Measurements from ENCODE around the gene KDM4C. TPM values are rescaled to one million over a fixed set of nuclear protein-coding genes. Genes with fewer than 3 reads are reported as not detected.
A peak's percentile ranks its signal among the peaks of the same experiment; 100 is the strongest.

The KDM4C gene
- polyA plus RNA-seq, 2 of the 4 experiments (the other 2 are of a cell fraction): 9.6 to 15.6 TPM

DNA sequence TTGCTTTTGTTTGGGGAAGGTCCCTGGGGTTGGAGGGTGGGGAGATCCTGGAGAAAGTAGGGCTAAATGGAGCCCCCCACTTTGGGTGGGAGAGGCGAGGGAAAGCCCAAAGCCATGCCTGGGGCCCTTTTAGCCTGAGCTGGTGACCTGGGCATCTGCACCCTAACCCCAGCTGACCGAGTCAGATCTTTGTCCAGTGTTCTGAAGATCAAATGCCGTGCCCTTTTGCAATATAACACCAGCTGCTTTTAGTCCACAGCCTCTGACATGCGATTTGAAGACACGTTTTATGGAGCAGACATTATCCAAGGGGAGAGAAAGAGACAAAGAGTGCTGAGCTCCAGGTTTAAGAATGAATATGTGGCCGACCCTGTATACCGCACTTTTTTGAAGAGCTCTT, 416.5 kb downstream of the KDM4C start:
- Histone ChIP-seq H3K9me3 (no peaks in the 10 kb centered on the region), H3K4me2 (no peak overlapping the region), H3K27ac (no peak overlapping the region), H3K4me3 (no peak overlapping the region), H3K4me1 (no peaks in the 10 kb centered on the region)
- TF ChIP-seq HOXB13 (CRISPR knock-in tag; IDR thresholded peaks at IDR 0.05; ENCODE audit: low read depth) (no peak), MAFK (IDR thresholded peaks at IDR 0.05; ENCODE audit: partially characterized antibody) (no peak), TP53 (CRISPR knock-in tag; IDR thresholded peaks at IDR 0.05) (no peak), EHF (CRISPR knock-in tag; IDR thresholded peaks at IDR 0.05) (no peak), EHMT2 (IDR thresholded peaks at IDR 0.05; ENCODE audit: low read depth) (no peak), EP300 (IDR thresholded peaks at IDR 0.05) (no peak)
- TF ChIP-seq, protein P1, sequence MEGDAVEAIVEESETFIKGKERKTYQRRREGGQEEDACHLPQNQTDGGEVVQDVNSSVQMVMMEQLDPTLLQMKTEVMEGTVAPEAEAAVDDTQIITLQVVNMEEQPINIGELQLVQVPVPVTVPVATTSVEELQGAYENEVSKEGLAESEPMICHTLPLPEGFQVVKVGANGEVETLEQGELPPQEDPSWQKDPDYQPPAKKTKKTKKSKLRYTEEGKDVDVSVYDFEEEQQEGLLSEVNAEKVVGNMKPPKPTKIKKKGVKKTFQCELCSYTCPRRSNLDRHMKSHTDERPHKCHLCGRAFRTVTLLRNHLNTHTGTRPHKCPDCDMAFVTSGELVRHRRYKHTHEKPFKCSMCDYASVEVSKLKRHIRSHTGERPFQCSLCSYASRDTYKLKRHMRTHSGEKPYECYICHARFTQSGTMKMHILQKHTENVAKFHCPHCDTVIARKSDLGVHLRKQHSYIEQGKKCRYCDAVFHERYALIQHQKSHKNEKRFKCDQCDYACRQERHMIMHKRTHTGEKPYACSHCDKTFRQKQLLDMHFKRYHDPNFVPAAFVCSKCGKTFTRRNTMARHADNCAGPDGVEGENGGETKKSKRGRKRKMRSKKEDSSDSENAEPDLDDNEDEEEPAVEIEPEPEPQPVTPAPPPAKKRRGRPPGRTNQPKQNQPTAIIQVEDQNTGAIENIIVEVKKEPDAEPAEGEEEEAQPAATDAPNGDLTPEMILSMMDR (IDR thresholded peaks at IDR 0.05): no peak
- FAIRE-seq (no peak), ATAC-seq (no peak), DNase-seq (ENCODE audit: low read depth in 1 of 2, low spot score in 1 of 2) (no peak)
- WGBS (ENCODE audit: missing lambda C conversion rate): 79% methylated on average over 7 of the region's 7 CpGs
- ChIA-PET POLR2A (no interaction called here), CTCF (no interaction called here)

DNA sequence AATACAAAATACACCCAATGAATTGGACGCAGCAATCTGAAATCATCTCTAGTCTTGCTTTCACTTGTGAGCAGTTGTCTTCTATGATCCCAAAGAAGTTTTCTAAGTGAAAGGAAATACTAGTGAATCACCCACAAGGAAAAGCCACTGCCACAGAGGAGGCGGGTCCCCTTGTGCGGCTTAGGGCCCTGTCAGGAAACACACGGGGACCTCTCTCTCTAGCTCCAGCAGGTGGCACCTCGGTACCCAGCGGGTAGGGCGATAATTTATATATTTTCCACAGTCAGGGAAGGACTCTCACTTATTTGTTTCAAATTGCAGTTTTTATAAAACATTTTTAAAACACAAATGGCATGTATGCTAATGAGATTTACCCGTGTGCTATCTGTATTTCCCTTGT, 417.1 kb downstream of the KDM4C start:
- TF ChIP-seq JUNB (IDR thresholded peaks at IDR 0.05): no peak
- peak in 1 of 2 experiments; percentile 19; a peak in 1 of 5 replicates for TF ChIP-seq RAD21 (conservative IDR thresholded peaks at IDR 0.05 in 1 of 2, IDR thresholded peaks at IDR 0.05 in 1 of 2)
- TF ChIP-seq, protein P2, sequence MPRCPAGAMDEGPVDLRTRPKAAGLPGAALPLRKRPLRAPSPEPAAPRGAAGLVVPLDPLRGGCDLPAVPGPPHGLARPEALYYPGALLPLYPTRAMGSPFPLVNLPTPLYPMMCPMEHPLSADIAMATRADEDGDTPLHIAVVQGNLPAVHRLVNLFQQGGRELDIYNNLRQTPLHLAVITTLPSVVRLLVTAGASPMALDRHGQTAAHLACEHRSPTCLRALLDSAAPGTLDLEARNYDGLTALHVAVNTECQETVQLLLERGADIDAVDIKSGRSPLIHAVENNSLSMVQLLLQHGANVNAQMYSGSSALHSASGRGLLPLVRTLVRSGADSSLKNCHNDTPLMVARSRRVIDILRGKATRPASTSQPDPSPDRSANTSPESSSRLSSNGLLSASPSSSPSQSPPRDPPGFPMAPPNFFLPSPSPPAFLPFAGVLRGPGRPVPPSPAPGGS (IDR thresholded peaks at IDR 0.05): no peak
- TF ChIP-seq NFE2L2 (conservative IDR thresholded peaks at IDR 0.05; ENCODE audit: low read length): no peak
- TF ChIP-seq HOXB5 (CRISPR knock-in tag; IDR thresholded peaks at IDR 0.05): no peak
- TF ChIP-seq KDM5A (IDR thresholded peaks at IDR 0.05): no peak
- no peaks in the 10 kb centered on the region for H3K9me3 ChIP-seq
- no peaks in the 10 kb centered on the region for H3K4me1 ChIP-seq
- no peak overlapping the region for H3K4me3 ChIP-seq
- FAIRE-seq (no peak), DNase-seq (ENCODE audit: low read depth in 1 of 2, low spot score in 1 of 2) (peak; percentile 11 to 18), ATAC-seq (peak in 1 of 2 experiments; percentile 55; a peak in 2 of 6 replicates)
- CTCF ChIA-PET: no interaction called here
- WGBS (ENCODE audit: missing lambda C conversion rate): 84% methylated on average over 8 of the region's 8 CpGs
- no peak overlapping the region for H3K27ac ChIP-seq
- POLR2A ChIA-PET: no interaction called here
- H3K4me2 ChIP-seq: no peak overlapping the region

DNA sequence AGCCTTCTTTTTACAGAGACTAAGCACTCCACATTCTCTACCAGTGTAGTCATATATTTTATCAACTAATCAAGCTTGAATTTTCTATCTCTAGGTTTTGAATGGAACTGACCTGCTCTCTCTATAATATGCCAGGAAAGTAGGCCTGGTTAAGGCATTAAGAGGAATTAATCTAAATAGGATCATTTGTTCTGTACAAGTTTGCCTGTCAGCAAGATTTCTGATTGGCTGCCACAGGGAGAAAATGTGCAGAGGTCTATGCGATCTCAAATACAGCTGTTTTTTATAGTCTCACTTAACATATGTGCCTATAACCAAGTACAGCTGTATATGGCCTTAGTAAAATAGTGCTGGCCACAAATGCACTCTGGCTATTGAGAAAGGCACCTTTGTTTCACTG, 418.8 kb downstream of the KDM4C start:
- DNase-seq (ENCODE audit: low read depth in 1 of 2, low spot score in 1 of 2) (no peak), FAIRE-seq (no peak), ATAC-seq (no peak)
- Histone ChIP-seq H3K4me2 (no peak overlapping the region), H3K4me3 (no peak overlapping the region), H3K4me1 (no peaks in the 10 kb centered on the region), H3K27ac (no peak overlapping the region), H3K9me3 (no peaks in the 10 kb centered on the region)
- 93% methylated on average over 1 of the region's 1 CpG for WGBS (ENCODE audit: missing lambda C conversion rate)
- TF ChIP-seq, protein P3, sequence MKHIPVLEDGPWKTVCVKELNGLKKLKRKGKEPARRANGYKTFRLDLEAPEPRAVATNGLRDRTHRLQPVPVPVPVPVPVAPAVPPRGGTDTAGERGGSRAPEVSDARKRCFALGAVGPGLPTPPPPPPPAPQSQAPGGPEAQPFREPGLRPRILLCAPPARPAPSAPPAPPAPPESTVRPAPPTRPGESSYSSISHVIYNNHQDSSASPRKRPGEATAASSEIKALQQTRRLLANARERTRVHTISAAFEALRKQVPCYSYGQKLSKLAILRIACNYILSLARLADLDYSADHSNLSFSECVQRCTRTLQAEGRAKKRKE (CRISPR knock-in tag; IDR thresholded peaks at IDR 0.05; ENCODE audit: low read depth): no peak
- TF ChIP-seq NR3C1 (IDR thresholded peaks at IDR 0.05) (no peak), SREBF2 (IDR thresholded peaks at IDR 0.05) (no peak), HEYL (CRISPR knock-in tag; IDR thresholded peaks at IDR 0.05) (no peak), CEBPB (IDR thresholded peaks at IDR 0.05) (no peak), FOSB (CRISPR knock-in tag; IDR thresholded peaks at IDR 0.05) (no peak), RCOR1 (IDR thresholded peaks at IDR 0.05; ENCODE audit: low read depth, low read length) (no peak), HOXB5 (CRISPR knock-in tag; IDR thresholded peaks at IDR 0.05) (no peak), JUN (IDR thresholded peaks at IDR 0.05) (no peak), FOXS1 (CRISPR knock-in tag; IDR thresholded peaks at IDR 0.05) (no peak)
- CTCF ChIA-PET: interaction anchor here (0.6 to 1.2 kb wide), 4 partner anchors 9 to 732 kb away, joined by 3 to 5 read pairs (median 4); no protein-coding TSS in a partner anchor
- POLR2A ChIA-PET: no interaction called here

All from A549 (cell line).